Heart left ventricle (tissue), 13 donors: ENCODE data around the gene GPR107.

Experiments
- POLR2A ChIP-seq, 2 donors: fragments of 450-650 bp; IDR thresholded peaks; one replicate each; pipeline ENCODE4 v1.6.1; 2017; ENCODE audit warnings: antibody characterized with exemption in 2 of 2, mild to moderate bottlenecking in 2 of 2, moderate library complexity in 2 of 2
- TF ChIP-seq, protein P1 (sequence below), 12 donors: fragments of 200-600 bp; sonication (generic) in 4 of 12; IDR thresholded peaks; one replicate each; pipeline versions ENCODE4 v1.5.0 to v1.8.0; 2018 to 2022; ENCODE audit warnings: antibody characterized with exemption in 12 of 12, mild to moderate bottlenecking in 5 of 12
- donor health status: ischemic (EF 13 %, LVEDD 7.1; RV severe dilation, severe dysfunction).
- donor health status: DM: no; HTN: yes; CAD: no.
- donor health status: DM: no; HTN: no; CAD: no.
- donor health status: ischemic (EF 25% LVEDD 6.9; RV normal size, moderate dysfunction).
- donor health status: ischemic (EF 25% LVEDD 5.7; RV mildly dilated, moderate dysfunction).
- donor health status: ischemic (EF 35%, LVEDD 5.7; RV mildly dilated, moderate dysfunction).
- donor health status: nonischemic (EF 11% LVEDD 7.7; RV severe dilation, severe dysfunction).
- donor health status: DM: yes; HTN: yes; CAD: no.
- donor health status: PGD.
- donor health status: ischemic (EF 29% LVEDD 5.4; RV normal size, mild dysfunction).
- donor health status: nonischemic (EF 23%, LVEDD 6.1; RV moderate dilation, normal function).

DNA sequence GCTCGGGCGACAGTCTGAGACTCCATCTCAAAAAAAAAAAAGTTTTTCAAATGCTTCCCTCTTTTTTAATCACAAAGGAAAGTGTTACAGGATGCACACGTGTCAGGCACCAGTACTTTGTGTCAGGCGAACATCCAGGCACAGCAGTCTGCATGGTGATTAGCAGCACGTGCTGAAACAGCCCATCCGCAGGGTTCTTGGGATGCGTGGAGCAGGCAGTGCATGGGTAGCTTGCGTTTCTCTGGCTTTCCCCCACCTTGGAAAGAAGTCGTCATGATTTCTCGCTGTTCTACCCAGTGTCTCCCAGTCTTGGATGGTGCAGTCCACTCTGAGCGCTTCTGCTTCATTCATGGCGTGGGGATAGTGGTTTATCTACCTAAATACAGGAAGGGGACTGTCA lies 35.4 kb downstream of the GPR107 start:
- TF ChIP-seq, protein P1, sequence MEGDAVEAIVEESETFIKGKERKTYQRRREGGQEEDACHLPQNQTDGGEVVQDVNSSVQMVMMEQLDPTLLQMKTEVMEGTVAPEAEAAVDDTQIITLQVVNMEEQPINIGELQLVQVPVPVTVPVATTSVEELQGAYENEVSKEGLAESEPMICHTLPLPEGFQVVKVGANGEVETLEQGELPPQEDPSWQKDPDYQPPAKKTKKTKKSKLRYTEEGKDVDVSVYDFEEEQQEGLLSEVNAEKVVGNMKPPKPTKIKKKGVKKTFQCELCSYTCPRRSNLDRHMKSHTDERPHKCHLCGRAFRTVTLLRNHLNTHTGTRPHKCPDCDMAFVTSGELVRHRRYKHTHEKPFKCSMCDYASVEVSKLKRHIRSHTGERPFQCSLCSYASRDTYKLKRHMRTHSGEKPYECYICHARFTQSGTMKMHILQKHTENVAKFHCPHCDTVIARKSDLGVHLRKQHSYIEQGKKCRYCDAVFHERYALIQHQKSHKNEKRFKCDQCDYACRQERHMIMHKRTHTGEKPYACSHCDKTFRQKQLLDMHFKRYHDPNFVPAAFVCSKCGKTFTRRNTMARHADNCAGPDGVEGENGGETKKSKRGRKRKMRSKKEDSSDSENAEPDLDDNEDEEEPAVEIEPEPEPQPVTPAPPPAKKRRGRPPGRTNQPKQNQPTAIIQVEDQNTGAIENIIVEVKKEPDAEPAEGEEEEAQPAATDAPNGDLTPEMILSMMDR (IDR thresholded peaks at IDR 0.05) = no peak
- no peak for TF ChIP-seq POLR2A (IDR thresholded peaks at IDR 0.05)
